H1 (cell line): ENCODE results near the gene ZNF362. TPM values are rescaled to one million over a fixed set of nuclear protein-coding genes. Genes with fewer than 3 reads are reported as not detected.
A peak's percentile ranks its signal among the peaks of the same experiment; 100 is the strongest.

Source experiments
- CTCF ChIA-PET: fragments of 300-600 bp; sonication (Branson Sonifier 250); formaldehyde crosslinking; loops from one replicate; lab custom pipeline; 2021; ENCODE audit not compliant: partially characterized antibody; lab: Charles Lee
- POLR2A ChIA-PET: fragments of 300-600 bp; sonication (Branson Sonifier 250); formaldehyde crosslinking; loops from one replicate; lab custom pipeline; 2021; ENCODE audit warnings: inconsistent platforms; ENCODE audit not compliant: partially characterized antibody; lab: Charles Lee
- DNase-seq, 2 experiments: peaks; one replicate each; pipeline versions ENCODE4 v3.0.0 to v3.0.0-alpha.2; 2010 to 2022; ENCODE audit warnings: low spot score in 2 of 2, low read depth in 1 of 2, mixed read lengths in 1 of 2
- FAIRE-seq: peaks from 2 replicates; lab custom pipeline; 2011; peaks lifted over from hg19 to GRCh38; lab: Jason Lieb, UNC
- H2AFZ ChIP-seq: 2 replicates; pipeline ENCODE4 v1.8.1; 2012; ENCODE audit warnings: low read length, inconsistent platforms
- H2AK5ac ChIP-seq: 2 replicates; pipeline ENCODE4 v1.6.1; 2013; ENCODE audit warnings: low read depth, low read length
- H2BK120ac ChIP-seq: replicated peaks from 2 replicates; pipeline ENCODE3; 2013; ENCODE audit warnings: low read depth, low read length, inconsistent platforms
- H2BK12ac ChIP-seq: 2 replicates; pipeline ENCODE4 v1.6.1; 2013; ENCODE audit warnings: low read depth, low read length
- H2BK15ac ChIP-seq: 2 replicates; pipeline ENCODE4 v1.6.1; 2013; ENCODE audit warnings: low read length
- H2BK20ac ChIP-seq: 2 replicates; pipeline ENCODE4 v1.6.1; 2013; ENCODE audit warnings: low read length
- H2BK5ac ChIP-seq: 2 replicates; pipeline ENCODE4 v1.6.1; 2013; ENCODE audit warnings: low read depth, low read length
- H3K14ac ChIP-seq: 2 replicates; pipeline ENCODE4 v1.6.1; 2013; ENCODE audit warnings: inconsistent platforms; ENCODE audit not compliant: insufficient read length
- H3K18ac ChIP-seq: 2 replicates; pipeline ENCODE4 v1.6.1; 2013; ENCODE audit warnings: low read length; ENCODE audit errors: extremely low read depth
- H3K23ac ChIP-seq: 2 replicates; pipeline ENCODE4 v1.6.1; 2013; ENCODE audit warnings: inconsistent platforms; ENCODE audit not compliant: insufficient read length
- H3K23me2 ChIP-seq: 2 replicates; pipeline ENCODE4 v1.6.1; 2013; ENCODE audit warnings: low read depth, low read length
- H3K27ac ChIP-seq: 2 replicates; pipeline ENCODE4 v1.6.1; 2011; ENCODE audit warnings: low read depth, low read length, inconsistent platforms
- H3K27me3 ChIP-seq, 4 experiments: replicated peaks in 1 of 4; 1 replicate in 1 of 4; 2 replicates in 3 of 4; pipeline versions ENCODE4 v1.6.1 to v1.8.1; 2011 to 2013; ENCODE audit warnings: low read length in 3 of 4, mild to moderate bottlenecking in 3 of 4, inconsistent platforms in 2 of 4, mixed read lengths in 2 of 4, moderate library complexity in 1 of 4; ENCODE audit not compliant: control insufficient read depth in 3 of 4, insufficient read depth in 3 of 4; ENCODE audit errors: extremely low read depth in 1 of 4
- H3K36me3 ChIP-seq, 4 experiments: 2 replicates each; pipeline versions ENCODE4 v1.6.1 to v1.8.1; 2011 to 2013; ENCODE audit warnings: mild to moderate bottlenecking in 4 of 4, low read length in 3 of 4, moderate library complexity in 2 of 4, control low read depth in 1 of 4, inconsistent platforms in 1 of 4; ENCODE audit not compliant: insufficient read depth in 4 of 4, control insufficient read depth in 2 of 4
- H3K4ac ChIP-seq: replicated peaks from 2 replicates; pipeline ENCODE3; 2013; ENCODE audit warnings: low read length, low read depth, mixed read lengths, inconsistent platforms; ENCODE audit not compliant: insufficient read length
- H3K4me1 ChIP-seq, 4 experiments: replicated peaks in 1 of 4; 1 replicate in 1 of 4; 2 replicates in 3 of 4; pipeline versions ENCODE4 v1.6.1 to v1.8.1; 2011 to 2013; ENCODE audit warnings: low read length in 3 of 4, inconsistent platforms in 2 of 4, mixed read lengths in 1 of 4; ENCODE audit not compliant: insufficient read depth in 4 of 4, control insufficient read depth in 3 of 4
- H3K4me2 ChIP-seq, 2 experiments: 2 replicates each; pipeline versions ENCODE4 v1.6.1 to v1.8.1; 2011 to 2013; ENCODE audit warnings: low read depth in 2 of 2, low read length in 2 of 2, control low read depth in 1 of 2, inconsistent platforms in 1 of 2, mild to moderate bottlenecking in 1 of 2; ENCODE audit not compliant: insufficient read depth in 1 of 2
- H3K4me3 ChIP-seq, 4 experiments: fragments of 200-600, 300-600 bp in 1 of 4; sonication (generic), shearing (Covaris generic), sonication (Bioruptor Twin) in 1 of 4; 2 replicates each; pipeline versions ENCODE4 v1.5.1 to v1.8.1; 2011 to 2016; ENCODE audit warnings: low read length in 4 of 4, low read depth in 3 of 4, control low read depth in 2 of 4, inconsistent platforms in 2 of 4, mild to moderate bottlenecking in 2 of 4, mixed read lengths in 1 of 4, moderate library complexity in 1 of 4; ENCODE audit not compliant: insufficient read depth in 2 of 4; ENCODE audit errors: extremely low read depth in 1 of 4
- H3K56ac ChIP-seq: replicated peaks from 2 replicates; pipeline ENCODE3; 2013; ENCODE audit warnings: low read depth, mild to moderate bottlenecking, mixed read lengths, low read length, inconsistent platforms; ENCODE audit not compliant: insufficient read length
- H3K79me1 ChIP-seq: 2 replicates; pipeline ENCODE4 v1.6.1; 2013; ENCODE audit warnings: low read depth, low read length, control low read depth
- H3K79me2 ChIP-seq, 2 experiments: 2 replicates each; pipeline versions ENCODE4 v1.6.1 to v1.8.1; 2012 to 2013; ENCODE audit warnings: low read length in 2 of 2, mild to moderate bottlenecking in 2 of 2, inconsistent platforms in 1 of 2; ENCODE audit not compliant: insufficient read depth in 2 of 2, control insufficient read depth in 1 of 2
- H3K9ac ChIP-seq, 4 experiments: replicated peaks in 1 of 4; 1 replicate in 1 of 4; 2 replicates in 3 of 4; pipeline versions ENCODE4 v1.6.1 to v1.8.1; 2011 to 2013; ENCODE audit warnings: low read depth in 3 of 4, low read length in 3 of 4, control low read depth in 2 of 4, mild to moderate bottlenecking in 2 of 4, moderate library complexity in 2 of 4, inconsistent platforms in 1 of 4; ENCODE audit errors: extremely low read depth in 1 of 4
- H3K9me3 ChIP-seq, 2 experiments: 2 replicates each; pipeline versions ENCODE4 v1.6.1 to v1.8.1; 2012 to 2013; ENCODE audit warnings: mild to moderate bottlenecking in 2 of 2, moderate library complexity in 2 of 2, control low read depth in 1 of 2, inconsistent platforms in 1 of 2, low read depth in 1 of 2, low read length in 1 of 2, mixed read lengths in 1 of 2; ENCODE audit not compliant: insufficient read depth in 2 of 2
- H4K20me1 ChIP-seq, 2 experiments: replicated peaks in 1 of 2; 2 replicates each; pipeline versions ENCODE3 to v1.8.1; 2011 to 2013; ENCODE audit warnings: inconsistent platforms in 2 of 2, low read length in 2 of 2, mild to moderate bottlenecking in 1 of 2; ENCODE audit not compliant: insufficient read depth in 2 of 2, control insufficient read depth in 1 of 2
- H4K5ac ChIP-seq: 2 replicates; pipeline ENCODE4 v1.6.1; 2013; ENCODE audit warnings: low read length, low read depth, mixed read lengths, inconsistent platforms; ENCODE audit not compliant: insufficient read length
- H4K8ac ChIP-seq: 2 replicates; pipeline ENCODE4 v1.8.0; 2013; ENCODE audit warnings: mild to moderate bottlenecking, moderate library complexity, low read length, inconsistent platforms; ENCODE audit not compliant: insufficient read depth; ENCODE audit errors: extremely low read depth
- H4K91ac ChIP-seq: replicated peaks from 2 replicates; pipeline ENCODE3; 2013; ENCODE audit warnings: low read length, mixed read lengths, inconsistent platforms; ENCODE audit not compliant: insufficient read length
- SP2 ChIP-seq: IDR thresholded peaks from 2 replicates; pipeline ENCODE4 v1.6.1; 2012; ENCODE audit warnings: mild to moderate bottlenecking, low read length, inconsistent platforms
- TAF1 ChIP-seq: IDR thresholded peaks from 2 replicates; pipeline ENCODE4 v1.6.1; 2011; ENCODE audit warnings: mild to moderate bottlenecking, low read depth, low read length
- WGBS, 2 experiments: shearing (Covaris generic) in 1 of 2; methylation state at CpG; one replicate each; pipeline versions ENCODE4 v1.1.6 to v1.1.7; 2013 to 2015; ENCODE audit warnings: low lambda C conversion rate in 2 of 2, mixed read lengths in 2 of 2, inconsistent platforms in 1 of 2, low coverage in 1 of 2, missing lambda C conversion rate in 1 of 2; ENCODE audit not compliant: insufficient replicate concordance in 2 of 2, insufficient coverage in 1 of 2, insufficient read length in 1 of 2; ENCODE audit errors: extremely low coverage in 1 of 2, missing lambda C conversion rate in 1 of 2; 5-methylcytosine and 5-hydroxymethylcytosine counted together
- polyA plus RNA-seq, 7 experiments: library from polyadenylated mRNA; depleted of rRNA in 3 of 7; stranded (reverse) in 5 of 7; unstranded in 2 of 7; fragments of >200 nt in 5 of 7; fragments of 200-250 nt in 2 of 7; gene quantifications; 1 replicate in 5 of 7; 2 replicates in 1 of 7; 4 replicates in 1 of 7; pipeline versions ENCODE4 v1.2.1 to v1.2.3, GENCODE V29; 2011 to 2013; ENCODE audit warnings: missing spikeins in 2 of 7, mixed read lengths in 2 of 7
- total RNA-seq: library from RNA; stranded (reverse); fragmentation: NEBNext Ultra II Directional; extraction: Animal tissue kit (Norgen Biotek cat#: 25700); gene quantifications from 2 replicates; pipeline ENCODE4 v1.2.1, GENCODE V29; 2021

The ZNF362 gene
- total and polyA plus RNA-seq, 2 of the 8 experiments (the other 6 are each of a cell fraction or from before 2014, with no cell fraction given) = 24.2 to 27.8 TPM

- CTCF ChIA-PET = interaction anchor here (0.7 to 2.8 kb wide), 5 partner anchors 54 to 813 kb away, joined by 3 to 16 read pairs (median 4); no protein-coding TSS in a partner anchor
- H3K9ac ChIP-seq = no peak overlapping the region
Measured at GRCh38 chr1:33220676-33221384, 35.5 kb upstream of the ZNF362 start.

More at GRCh38 chr1:33220676-33221384, 35.5 kb upstream of the ZNF362 start:
- H3K18ac ChIP-seq = no peak overlapping the region
- no peaks in the 10 kb centered on the region for H3K9me3 ChIP-seq
- H3K4ac ChIP-seq = no peak overlapping the region
- H3K27ac ChIP-seq = no peak overlapping the region
- FAIRE-seq (no peak), DNase-seq (no peak)
- no peak overlapping the region for H2BK5ac ChIP-seq
- H3K79me1 ChIP-seq = no peaks in the 10 kb centered on the region
- no peaks in the 10 kb centered on the region for H3K23me2 ChIP-seq
- no peak overlapping the region for H2BK12ac ChIP-seq
- H3K36me3 ChIP-seq = no peaks in the 10 kb centered on the region
- no peak overlapping the region for H3K4me2 ChIP-seq
- H2AK5ac ChIP-seq = no peak overlapping the region
- H3K4me1 ChIP-seq = no peaks in the 10 kb centered on the region
- H4K5ac ChIP-seq = no peak overlapping the region
- H4K91ac ChIP-seq = no peak overlapping the region
- POLR2A ChIA-PET = interaction anchor here (1.0 kb wide), 1 partner anchor 75 kb away, joined by 3 read pairs; no protein-coding TSS in a partner anchor
- H3K4me3 ChIP-seq = no peak overlapping the region
- no peak overlapping the region for H3K56ac ChIP-seq
- no peak overlapping the region for H2BK20ac ChIP-seq
- H4K20me1 ChIP-seq = no peaks in the 10 kb centered on the region
- no peak overlapping the region; the same call in 1 of the 2 replicates for H4K8ac ChIP-seq
- peak; percentile 29; the same call in 1 of the 2 replicates for TF ChIP-seq TAF1
- no peak for TF ChIP-seq SP2
- WGBS, 2 experiments = 76% methylated on average over 8 of the region's 12 CpGs; no CpG with 5 or more reads in 1 of the 2 experiments
- H2BK15ac ChIP-seq = no peak overlapping the region
- no peak overlapping the region for H2BK120ac ChIP-seq
- no peak overlapping the region for H2AFZ ChIP-seq
- no peak overlapping the region for H3K14ac ChIP-seq
- H3K27me3 ChIP-seq = no peaks in the 10 kb centered on the region
- no peak overlapping the region for H3K23ac ChIP-seq
- no peaks in the 10 kb centered on the region for H3K79me2 ChIP-seq
